Epithelial cell of esophagus (primary cell): ENCODE data around the gene DEFB114.

Source experiments
- DNase-seq: peaks from one replicate; pipeline ENCODE4 v3.0.0; 2010; ENCODE audit warnings: low read depth
- H3K4me3 ChIP-seq: 2 replicates; pipeline ENCODE4 v1.5.1; 2011; ENCODE audit warnings: mild to moderate bottlenecking, low read length, control low read depth
- CTCF ChIP-seq: IDR thresholded peaks from 2 replicates; pipeline ENCODE4 v1.5.1; 2011; ENCODE audit warnings: low read depth, mild to moderate bottlenecking, low read length, control low read depth, inconsistent platforms; ENCODE audit not compliant: insufficient read depth; ENCODE audit errors: missing control alignments

DEFB114 gene

GRCh38 chr6:49964064-49964463, at the start of gene DEFB114:
Gene DEFB114 (minus strand): TSS chr6:49964164. CDS start chr6:49964105, 59 bp downstream.
- no peak within 1 kb of the TSS for H3K4me3 ChIP-seq
- TF ChIP-seq CTCF = no peak
- no peak for DNase-seq

GRCh38 chr6:50007819-50008218, 43.9 kb upstream of the DEFB114 start:
- no peak for TF ChIP-seq CTCF
- H3K4me3 ChIP-seq = no peak overlapping the region
- peak; percentile 69 for DNase-seq

GRCh38 chr6:50003139-50003538, 39.2 kb upstream of the DEFB114 start:
- no peak overlapping the region for H3K4me3 ChIP-seq
- no peak for TF ChIP-seq CTCF
- DNase-seq = no peak

- H3K4me3 ChIP-seq = no peak overlapping the region
- no peak for TF ChIP-seq CTCF
- no peak for DNase-seq
Observed at GRCh38 chr6:49995278-49995677, 31.3 kb upstream of the DEFB114 start.

GRCh38 chr6:49988900-49989299, 24.9 kb upstream of the DEFB114 start:
- no peak for TF ChIP-seq CTCF
- H3K4me3 ChIP-seq = no peak overlapping the region
- DNase-seq = no peak

- no peak for DNase-seq
- no peak for TF ChIP-seq CTCF
- no peak overlapping the region for H3K4me3 ChIP-seq
Observed at GRCh38 chr6:49987749-49988148, 23.8 kb upstream of the DEFB114 start.

GRCh38 chr6:49986551-49986950, 22.6 kb upstream of the DEFB114 start:
- DNase-seq = no peak
- no peak for TF ChIP-seq CTCF
- no peak overlapping the region for H3K4me3 ChIP-seq
